Measurements from ENCODE around the gene CEACAM6. TPM values are rescaled to one million over a fixed set of nuclear protein-coding genes. Genes with fewer than 3 reads are reported as not detected.

The CEACAM6 gene
- total and polyA plus RNA-seq, 2 of the 13 experiments (the other 11 are each of a cell fraction or from before 2014, with no cell fraction given): not detected

GRCh38 chr19:41802770-41803169 is 47.4 kb downstream of the CEACAM6 start (continued):
- no peak for TF ChIP-seq ZBTB44 (CRISPR knock-in tag; IDR thresholded peaks at IDR 0.05)
- no peak for TF ChIP-seq TFDP2 (CRISPR knock-in tag; IDR thresholded peaks at IDR 0.05)
- TF ChIP-seq ZSCAN31 (CRISPR knock-in tag; IDR thresholded peaks at IDR 0.05; ENCODE audit: low read depth): no peak
- no peak for TF ChIP-seq SRSF1 (optimal IDR thresholded peaks at IDR 0.05; ENCODE audit: low read depth, low read length)
- no peak for TF ChIP-seq TEF (CRISPR knock-in tag; IDR thresholded peaks at IDR 0.05)
- TF ChIP-seq ZNF280B (CRISPR knock-in tag; IDR thresholded peaks at IDR 0.05; ENCODE audit: borderline replicate concordance): no peak
- no peak for TF ChIP-seq ZSCAN5A (CRISPR knock-in tag; IDR thresholded peaks at IDR 0.05; ENCODE audit: borderline replicate concordance)
- no peak for TF ChIP-seq ZSCAN12 (CRISPR knock-in tag; IDR thresholded peaks at IDR 0.05)
- TF ChIP-seq ZNF430 (CRISPR knock-in tag; IDR thresholded peaks at IDR 0.05): no peak
